H1 (cell line): ENCODE data around the gene PTPN7. TPM values are rescaled to one million over a fixed set of nuclear protein-coding genes. Genes with fewer than 3 reads are reported as not detected.

Experiments
- CREB1 ChIP-seq: IDR thresholded peaks from 2 replicates; pipeline ENCODE4 v1.6.1; 2012; ENCODE audit warnings: inconsistent platforms
- FOSL1 ChIP-seq: IDR thresholded peaks from 2 replicates; pipeline ENCODE4 v1.6.1; 2011; ENCODE audit warnings: mild to moderate bottlenecking, low read depth, low read length, moderate library complexity; ENCODE audit not compliant: insufficient read depth
- GTF2F1 ChIP-seq: IDR thresholded peaks from 2 replicates; pipeline ENCODE4 v1.6.1; 2012; ENCODE audit warnings: low read depth, low read length, improper control_type of control experiment, borderline replicate concordance
- RXRA ChIP-seq: IDR thresholded peaks from 2 replicates; pipeline ENCODE4 v1.6.1; 2011; ENCODE audit warnings: low read depth, mild to moderate bottlenecking, low read length, moderate library complexity; ENCODE audit not compliant: insufficient read depth
- SAP30 ChIP-seq: fragments of 300-600 bp; sonication (generic); IDR thresholded peaks from 2 replicates; pipeline ENCODE4 v1.7.1; 2012; ENCODE audit warnings: low read length, moderate library complexity, mild to moderate bottlenecking, inconsistent platforms; ENCODE audit not compliant: insufficient read depth, insufficient replicate concordance
- SIX5 ChIP-seq: IDR thresholded peaks from 2 replicates; pipeline ENCODE4 v1.6.1; 2011; ENCODE audit warnings: mild to moderate bottlenecking, low read depth, low read length
- SRF ChIP-seq: IDR thresholded peaks from 2 replicates; pipeline ENCODE4 v1.6.1; 2011; ENCODE audit warnings: mild to moderate bottlenecking, low read depth, low read length, moderate library complexity
- SUZ12 ChIP-seq: fragments of 200-600 bp; sonication (generic); IDR thresholded peaks from 2 replicates; pipeline ENCODE4 v1.6.1; 2012; ENCODE audit warnings: mild to moderate bottlenecking, inconsistent platforms, low read length, moderate library complexity, mixed read lengths
- TCF12 ChIP-seq: IDR thresholded peaks from 2 replicates; pipeline ENCODE4 v1.6.1; 2011; ENCODE audit warnings: low read depth, mild to moderate bottlenecking, low read length
- YY1 ChIP-seq: IDR thresholded peaks from 2 replicates; pipeline ENCODE4 v1.6.1; 2011; ENCODE audit warnings: low read depth, mild to moderate bottlenecking, low read length
- polyA plus RNA-seq, 7 experiments: library from polyadenylated mRNA; depleted of rRNA in 3 of 7; stranded (reverse) in 5 of 7; unstranded in 2 of 7; fragments of >200 nt in 5 of 7; fragments of 200-250 nt in 2 of 7; gene quantifications; 1 replicate in 5 of 7; 2 replicates in 1 of 7; 4 replicates in 1 of 7; pipeline versions ENCODE4 v1.2.1 to v1.2.3, GENCODE V29; 2011 to 2013; ENCODE audit warnings: missing spikeins in 2 of 7, mixed read lengths in 2 of 7
- total RNA-seq: library from RNA; stranded (reverse); fragmentation: NEBNext Ultra II Directional; extraction: Animal tissue kit (Norgen Biotek cat#: 25700); gene quantifications from 2 replicates; pipeline ENCODE4 v1.2.1, GENCODE V29; 2021
- TF ChIP-seq, protein P1 (sequence below), 3 experiments: IDR thresholded peaks; 1 replicate in 2 of 3; 2 replicates in 1 of 3; pipeline versions ENCODE4 v1.5.1 to v1.6.1; 2011; ENCODE audit warnings: low read length in 3 of 3, mild to moderate bottlenecking in 3 of 3, inconsistent platforms in 2 of 3, low read depth in 1 of 3, moderate library complexity in 1 of 3; ENCODE audit not compliant: insufficient read depth in 1 of 3; ENCODE audit errors: control extremely low read depth in 1 of 3

PTPN7 gene
- total and polyA plus RNA-seq, 2 of the 8 experiments (the other 6 are each of a cell fraction or from before 2014, with no cell fraction given), result 0.20 TPM; not detected in 1

DNA sequence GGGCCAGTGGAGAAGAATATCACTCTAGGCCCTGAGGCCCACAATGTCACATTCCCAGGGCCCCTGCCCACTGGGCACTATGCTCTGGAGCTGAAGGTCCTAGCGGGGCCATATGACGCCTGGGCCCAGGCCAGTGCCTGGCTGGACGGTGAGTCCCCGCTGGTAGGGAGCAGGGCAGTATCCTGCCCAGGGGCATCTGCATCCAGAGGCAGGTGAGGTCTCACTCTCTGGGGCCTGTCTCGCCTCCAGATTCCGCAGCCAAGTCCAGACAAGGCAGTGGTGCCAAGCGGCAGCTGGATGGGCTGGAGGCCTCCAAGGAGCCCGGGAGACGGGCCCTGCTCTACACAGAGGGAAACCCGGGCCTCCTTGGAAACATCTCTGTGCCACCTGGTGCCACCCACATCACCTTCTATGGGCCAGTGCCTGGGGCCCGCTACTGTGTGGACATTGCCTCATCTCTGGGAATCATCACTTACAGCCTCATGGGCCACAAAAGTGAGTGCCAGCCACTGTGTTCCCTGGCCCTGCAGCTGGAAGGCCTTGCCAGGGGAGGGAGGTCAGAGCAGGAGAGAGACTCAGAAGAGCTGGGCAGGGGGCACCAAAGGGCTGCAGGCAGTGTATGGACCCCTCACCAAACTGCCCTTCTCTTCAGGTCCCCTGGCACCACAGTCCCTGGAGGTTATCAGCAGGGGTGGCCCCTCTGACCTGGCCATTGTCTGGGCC is 11.1 kb upstream of the PTPN7 start (continued):
- TF ChIP-seq SUZ12 (no peak), FOSL1 (no peak), TCF12 (no peak), SAP30 (no peak), SIX5 (no peak), GTF2F1 (no peak), SRF (no peak), CREB1 (no peak), RXRA (no peak), YY1 (no peak)
- TF ChIP-seq, protein P1, sequence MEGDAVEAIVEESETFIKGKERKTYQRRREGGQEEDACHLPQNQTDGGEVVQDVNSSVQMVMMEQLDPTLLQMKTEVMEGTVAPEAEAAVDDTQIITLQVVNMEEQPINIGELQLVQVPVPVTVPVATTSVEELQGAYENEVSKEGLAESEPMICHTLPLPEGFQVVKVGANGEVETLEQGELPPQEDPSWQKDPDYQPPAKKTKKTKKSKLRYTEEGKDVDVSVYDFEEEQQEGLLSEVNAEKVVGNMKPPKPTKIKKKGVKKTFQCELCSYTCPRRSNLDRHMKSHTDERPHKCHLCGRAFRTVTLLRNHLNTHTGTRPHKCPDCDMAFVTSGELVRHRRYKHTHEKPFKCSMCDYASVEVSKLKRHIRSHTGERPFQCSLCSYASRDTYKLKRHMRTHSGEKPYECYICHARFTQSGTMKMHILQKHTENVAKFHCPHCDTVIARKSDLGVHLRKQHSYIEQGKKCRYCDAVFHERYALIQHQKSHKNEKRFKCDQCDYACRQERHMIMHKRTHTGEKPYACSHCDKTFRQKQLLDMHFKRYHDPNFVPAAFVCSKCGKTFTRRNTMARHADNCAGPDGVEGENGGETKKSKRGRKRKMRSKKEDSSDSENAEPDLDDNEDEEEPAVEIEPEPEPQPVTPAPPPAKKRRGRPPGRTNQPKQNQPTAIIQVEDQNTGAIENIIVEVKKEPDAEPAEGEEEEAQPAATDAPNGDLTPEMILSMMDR (IDR thresholded peaks at IDR 0.05; ENCODE audit: control extremely low read depth in 1 of 3, insufficient read depth in 1 of 3, low read depth in 1 of 3, low read length in 3 of 3), result no peak
